ENCODE data around the gene ADGRB2.
"Not testable (repeated sequence)": the region's sequence is repeated elsewhere in the genome, so short reads cannot be mapped to it uniquely, and the experiment has no call there.

ADGRB2 gene

GRCh38 chr1:31725134-31725533 lies 39.0 kb downstream of the ADGRB2 start:
- no peak for DNase-seq

DNA sequence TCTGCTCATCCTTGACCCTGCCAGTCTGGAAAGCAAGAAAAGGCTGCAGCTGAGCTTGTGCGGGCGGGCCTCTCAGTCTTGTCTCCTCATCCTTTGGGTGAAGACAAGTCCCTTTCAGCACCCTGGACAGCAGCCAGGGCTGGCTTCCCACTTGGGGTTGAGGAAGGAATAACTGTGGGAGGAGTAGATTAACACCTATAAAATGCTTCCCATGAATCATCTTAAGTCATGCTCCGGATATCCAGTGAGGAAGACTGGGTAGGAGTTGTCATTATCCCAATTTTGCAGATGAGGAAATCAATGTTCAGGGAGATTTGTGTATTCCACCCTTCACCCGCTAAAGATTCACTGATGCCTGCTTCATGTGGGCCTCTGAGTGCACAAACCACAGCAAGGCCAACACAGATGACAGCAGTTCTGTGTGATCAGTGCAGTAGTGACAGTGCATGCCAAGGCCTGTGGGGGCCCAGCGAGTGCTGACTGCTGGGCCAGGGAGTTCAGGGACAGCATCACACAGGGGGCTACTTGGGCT lies 40.2 kb downstream of the ADGRB2 start:
- DNase-seq = no peak

GRCh38 chr1:31718327-31718897 lies 45.7 kb downstream of the ADGRB2 start:
- DNase-seq = no peak

DNA sequence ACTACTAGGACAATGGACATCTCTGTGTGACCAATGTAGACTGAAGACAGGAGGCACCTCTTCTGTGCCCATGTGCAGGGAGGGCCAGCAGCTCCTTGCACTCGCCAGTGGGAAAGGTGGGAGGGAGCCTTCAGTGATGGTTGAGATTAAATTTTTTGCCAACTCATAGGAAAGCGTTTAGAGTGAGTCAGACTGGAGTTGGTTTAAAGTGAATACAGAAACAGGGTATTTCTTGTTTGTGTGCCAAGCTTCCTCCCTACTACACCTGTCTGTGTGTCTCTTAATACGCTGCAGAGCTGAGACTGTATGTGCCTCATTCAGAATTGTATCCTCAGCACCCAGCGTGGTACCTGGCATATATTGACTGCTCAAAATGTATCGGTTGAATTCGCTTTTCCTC lies 46.8 kb downstream of the ADGRB2 start:
- no peak for DNase-seq

- no peak for DNase-seq
These were observed 48.3 kb downstream of the ADGRB2 start for GRCh38 chr1:31715873-31716220.

DNA sequence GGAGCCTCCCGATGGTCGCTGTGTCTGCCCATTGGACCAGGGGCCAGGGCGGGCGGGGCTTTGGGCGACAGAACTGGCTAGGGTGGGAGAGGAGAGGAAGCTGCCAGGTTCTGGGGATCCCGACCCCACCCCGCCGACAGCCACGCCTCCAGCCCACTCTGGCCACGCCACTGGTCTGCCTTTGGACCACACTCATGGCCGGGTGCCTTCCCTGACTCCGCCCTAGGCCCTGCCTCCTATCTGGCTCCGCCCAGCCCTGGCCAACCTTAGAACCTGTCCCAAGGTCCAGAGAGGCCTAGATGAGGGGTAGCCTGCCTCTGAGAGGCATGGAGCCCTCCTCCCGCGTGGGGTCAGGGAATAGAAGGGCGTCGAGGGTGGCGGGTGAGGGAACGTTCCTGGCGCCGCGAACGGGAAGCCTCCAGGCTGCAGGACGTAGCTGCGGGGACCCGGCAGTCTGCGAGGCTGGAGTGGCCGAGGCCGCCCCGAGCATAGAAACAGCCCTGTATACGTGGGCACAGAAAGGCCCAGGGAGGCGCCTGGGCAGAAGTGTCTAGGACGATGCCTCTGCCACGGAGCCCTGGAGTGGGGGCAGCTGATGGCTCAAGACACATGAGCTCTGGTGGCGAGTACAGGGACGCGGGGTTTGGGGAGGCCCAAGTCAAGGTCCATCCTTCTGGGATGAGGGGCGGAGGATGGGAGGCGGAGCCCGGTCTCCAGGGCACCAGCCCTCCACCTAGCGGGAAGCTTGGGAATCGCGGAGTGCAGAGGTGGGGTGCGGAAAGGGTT lies 48.9 kb downstream of the ADGRB2 start:
- peak; percentile 33 to 82 for DNase-seq

- peak; percentile 35 to 58 for DNase-seq
These were observed 49.6 kb downstream of the ADGRB2 start for GRCh38 chr1:31714442-31715086.

DNA sequence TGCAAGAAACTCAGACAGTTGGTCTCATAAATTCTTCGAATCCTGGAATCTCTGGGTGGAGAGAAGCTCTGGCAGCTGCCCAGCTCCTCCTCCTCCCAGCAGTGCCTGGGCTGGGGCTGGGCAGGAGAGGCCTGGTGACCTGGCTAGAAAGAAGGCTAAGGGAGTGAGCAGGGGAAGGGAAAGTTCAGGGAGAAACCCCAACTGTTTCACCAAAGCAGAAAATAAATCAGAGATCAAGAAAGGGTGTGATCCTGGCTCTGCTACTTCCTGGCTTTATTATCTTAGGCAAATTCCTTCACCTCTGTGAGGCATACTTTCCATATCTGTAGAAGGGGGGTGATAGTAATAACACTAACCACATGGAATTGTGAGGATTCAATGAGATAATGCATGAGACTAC lies 51.5 kb downstream of the ADGRB2 start:
- DNase-seq = peak; percentile 60 to 74

- DNase-seq = no peak
These were observed 52.1 kb downstream of the ADGRB2 start for GRCh38 chr1:31712068-31712467.

DNA sequence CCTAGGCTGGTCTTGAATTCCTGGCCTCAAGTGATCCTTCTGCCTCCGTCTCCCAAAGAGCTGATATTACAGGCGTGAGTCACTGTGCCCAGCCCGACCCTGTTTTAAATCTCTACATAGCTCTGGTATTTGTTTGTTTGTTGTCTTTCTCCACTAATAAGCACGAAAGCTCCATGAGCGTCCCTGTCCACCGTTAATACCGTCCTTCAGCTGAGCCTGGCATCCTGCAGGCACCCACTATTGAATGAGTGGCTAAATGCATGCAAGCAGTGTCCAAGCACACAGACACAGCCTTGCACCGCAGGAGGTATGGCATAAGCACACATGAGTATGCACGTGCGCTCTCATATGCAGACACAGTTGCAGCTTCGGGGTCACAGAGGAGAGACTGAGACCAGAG lies 55.8 kb downstream of the ADGRB2 start:
- DNase-seq = no peak

DNA sequence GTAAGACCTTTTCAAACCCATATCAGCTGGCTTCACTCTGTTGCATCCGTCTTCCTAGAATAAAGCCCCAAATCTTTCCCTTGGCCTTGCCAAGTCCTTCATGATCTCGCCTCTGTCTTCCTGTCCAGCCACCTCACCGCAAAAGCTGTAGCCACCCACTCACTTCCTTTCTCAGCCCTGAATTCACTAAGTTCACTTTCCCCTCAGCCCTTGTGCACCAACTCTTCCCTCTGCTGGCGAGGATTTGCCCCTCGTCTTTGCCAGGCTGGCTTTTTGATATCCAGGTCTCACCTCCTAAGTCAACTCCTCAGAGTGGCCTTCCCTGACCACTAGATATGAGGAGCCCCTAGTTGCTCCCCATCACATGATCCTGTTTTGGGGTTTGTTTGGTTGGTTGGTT lies 56.4 kb downstream of the ADGRB2 start:
- DNase-seq = no peak

GRCh38 chr1:31707059-31707600 lies 57.0 kb downstream of the ADGRB2 start:
- DNase-seq = not testable (repeated sequence)

GRCh38 chr1:31706384-31707058 lies 57.6 kb downstream of the ADGRB2 start:
- DNase-seq = no peak

DNA sequence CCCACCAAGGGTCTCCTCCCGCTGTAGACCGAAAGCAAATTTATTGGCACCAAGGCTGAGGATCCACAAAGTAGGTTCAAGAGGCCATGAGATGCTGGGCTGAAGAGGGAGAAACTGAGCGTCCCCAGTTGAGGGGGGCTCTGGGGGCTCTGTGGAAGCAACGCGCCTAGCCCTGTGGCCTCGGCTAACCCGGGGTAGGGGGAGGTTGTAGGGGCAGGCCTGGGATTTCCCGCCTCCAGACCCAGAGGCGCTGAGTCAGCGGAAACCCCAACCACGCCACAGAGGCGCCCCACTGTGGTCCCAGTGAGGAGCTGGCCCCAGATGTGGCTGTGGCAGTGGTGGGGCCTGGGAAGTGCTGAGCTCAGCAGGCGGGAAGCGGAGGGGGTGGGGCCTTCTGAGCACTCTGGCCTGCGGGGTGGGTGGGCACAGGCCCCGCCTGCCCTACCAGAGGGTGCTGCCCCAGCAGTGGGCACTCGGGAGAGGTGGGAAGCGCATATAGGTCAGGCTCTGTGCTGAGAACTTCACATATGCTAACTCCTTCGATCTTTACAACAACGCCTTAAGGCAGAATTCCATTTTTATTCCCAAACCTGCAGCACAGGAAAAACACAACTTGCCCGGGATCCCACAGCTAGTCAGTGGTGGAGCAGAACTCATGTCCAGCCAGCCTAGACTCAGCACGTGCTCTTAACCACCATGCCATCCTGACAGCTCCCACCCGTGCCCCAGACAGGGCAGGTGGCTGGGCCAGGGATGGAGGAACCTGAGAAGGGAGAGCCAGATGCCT lies 58.9 kb downstream of the ADGRB2 start:
- DNase-seq = no peak

DNA sequence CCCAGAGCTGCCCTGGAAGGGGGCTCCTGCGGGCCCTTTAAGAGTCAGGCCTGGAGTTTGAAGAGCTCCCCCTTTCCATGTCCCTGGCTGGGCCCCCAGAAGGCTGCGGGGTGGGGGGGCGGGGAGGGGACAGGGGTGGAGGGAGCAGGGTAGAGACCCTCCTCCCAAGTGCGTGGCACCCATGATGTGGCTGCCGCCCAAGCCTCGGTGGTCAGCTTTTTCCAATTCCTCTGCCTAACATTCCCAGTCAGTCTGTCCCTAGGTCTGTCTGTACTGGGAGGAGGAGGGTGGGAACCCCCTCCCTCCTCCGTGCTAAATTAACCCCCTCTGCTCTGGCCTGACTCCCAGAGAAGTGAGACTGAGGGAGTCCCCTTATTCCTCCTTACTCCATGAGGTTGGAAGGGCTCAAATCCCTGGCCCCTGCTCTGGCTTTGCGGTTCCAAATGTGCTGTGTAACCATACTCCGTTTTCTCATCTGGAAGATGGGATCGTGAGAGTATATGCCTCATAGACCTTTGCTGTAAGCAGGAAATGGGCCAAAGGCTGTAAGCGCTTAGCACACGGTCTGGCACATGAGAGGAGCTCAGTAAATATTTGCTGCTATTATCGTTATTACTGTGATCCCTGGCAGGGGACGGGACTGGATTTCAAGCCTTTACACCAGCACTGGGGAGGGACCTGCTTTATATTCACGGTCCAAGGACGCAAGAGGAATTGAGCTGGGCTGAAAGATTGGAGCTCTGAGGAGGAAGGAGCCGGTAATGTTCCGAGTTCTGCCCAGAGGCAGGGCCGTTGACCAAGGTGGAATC lies 59.7 kb downstream of the ADGRB2 start:
- DNase-seq = no peak

- peak in 1 of 2 experiments; percentile 18 for DNase-seq
These were observed 60.5 kb downstream of the ADGRB2 start, which contains the start of gene COL16A1 for GRCh38 chr1:31703431-31704270. TSS of gene COL16A1 (minus strand) at chr1:31704017. CDS start at chr1:31702193, 1,824 bp downstream.

DNA sequence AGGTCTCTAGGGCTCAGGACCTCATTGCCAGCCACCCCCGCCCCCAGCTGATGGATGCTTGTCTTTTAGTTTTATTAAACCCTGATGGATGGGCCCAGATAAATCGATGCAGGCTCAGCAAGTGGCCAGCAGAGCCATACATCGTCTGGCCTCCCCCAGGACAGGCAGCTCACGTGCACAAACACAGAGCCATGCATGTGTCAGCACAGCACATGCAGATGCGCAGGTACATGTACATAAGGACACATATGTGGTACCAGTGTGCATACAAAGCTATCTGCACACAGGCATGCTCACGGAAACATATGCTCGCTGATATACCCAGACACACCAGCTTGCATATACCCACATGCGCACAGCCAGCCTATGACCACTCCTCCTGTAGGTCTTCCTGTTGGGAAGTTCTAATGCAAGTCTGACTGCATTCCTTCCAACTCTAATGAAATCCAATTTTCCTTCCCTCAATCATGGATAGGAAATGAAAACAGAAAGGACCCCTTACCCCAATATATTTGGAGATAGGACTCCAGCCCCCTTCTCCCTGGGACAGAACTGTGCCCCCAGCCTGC lies 61.2 kb downstream of the ADGRB2 start:
- DNase-seq = no peak

- no peak for DNase-seq
These were observed 62.9 kb downstream of the ADGRB2 start for GRCh38 chr1:31701091-31701736.

DNA sequence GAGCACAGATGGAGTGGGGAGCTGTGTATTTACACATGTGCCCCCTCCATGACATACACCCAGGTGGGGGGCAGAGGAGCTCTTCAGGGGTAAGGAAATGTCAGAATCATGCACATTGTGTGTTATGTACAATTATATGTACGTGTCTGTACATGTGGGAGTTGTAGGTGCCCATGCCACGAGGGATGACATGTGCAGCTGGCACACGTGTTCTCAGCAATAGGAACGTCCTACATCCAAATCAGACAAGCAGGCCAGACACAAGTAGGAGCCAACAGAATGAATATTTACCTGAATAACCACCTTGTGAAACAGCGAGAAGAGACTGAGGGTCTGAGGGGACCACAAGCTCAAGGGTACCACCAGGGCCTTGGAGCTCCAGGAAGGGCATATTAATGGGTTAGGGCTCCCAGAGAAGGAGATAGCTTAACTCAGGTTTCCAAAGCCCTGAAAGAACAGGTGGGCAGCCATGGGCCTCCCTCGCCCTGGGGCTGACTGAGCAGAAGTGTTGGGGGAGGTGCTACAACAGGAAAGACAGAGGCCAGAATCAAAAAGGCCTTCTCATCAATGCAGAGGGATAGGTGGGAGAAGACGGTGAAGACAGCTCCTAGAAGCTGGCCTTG lies 63.6 kb downstream of the ADGRB2 start:
- DNase-seq = no peak
